Epithelial cell of prostate (primary cell): Measurements from ENCODE around the gene EN1.

Experiments
- DNase-seq: peaks from one replicate; pipeline ENCODE4 v3.0.0-alpha.2; 2011; ENCODE audit warnings: low read depth, low spot score
- H3K27ac ChIP-seq: fragments of 450-650 bp; 2 replicates; pipeline ENCODE4 v1.5.1; 2017; ENCODE audit warnings: mild to moderate bottlenecking

Gene EN1

DNA sequence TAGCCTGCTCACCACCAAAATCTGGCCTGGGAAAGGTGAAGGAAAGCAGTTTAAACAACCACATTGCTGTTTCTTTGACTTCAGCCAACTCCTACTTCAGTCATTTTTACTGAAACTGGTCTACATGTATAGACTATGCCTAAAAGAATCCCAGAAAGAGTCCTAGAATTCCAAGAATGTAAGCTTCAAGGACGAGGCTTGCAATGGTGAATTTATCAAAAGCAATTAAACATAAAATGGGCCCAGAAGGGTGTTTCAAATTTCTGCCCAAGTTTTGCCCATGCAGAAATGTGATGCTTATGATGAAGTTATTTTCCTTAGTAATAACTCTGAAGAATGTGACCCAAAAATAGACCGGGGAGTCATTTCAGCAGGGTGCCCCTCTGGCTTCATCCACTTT is 16.6 kb downstream of the EN1 start:
- no peak for DNase-seq
- no peak overlapping the region for H3K27ac ChIP-seq

DNA sequence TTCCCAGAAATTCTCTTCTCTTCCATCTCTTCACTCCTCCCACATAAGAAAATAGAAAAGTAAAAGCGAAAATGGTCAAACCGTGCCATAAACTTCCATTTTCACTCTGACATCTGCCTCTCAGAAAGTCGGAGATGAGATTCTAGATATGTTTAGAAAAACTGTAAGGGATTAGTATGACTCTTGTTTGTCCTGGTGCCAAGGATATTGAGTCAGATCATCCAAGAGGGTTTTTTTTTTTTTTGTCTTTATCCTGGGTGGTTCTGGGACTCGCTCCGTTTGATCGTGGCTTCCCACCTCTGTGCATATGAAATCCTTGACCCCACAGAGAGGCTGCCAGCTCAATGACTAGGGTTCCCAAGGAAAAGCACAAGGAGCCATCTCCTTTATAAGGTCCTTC is 17.3 kb downstream of the EN1 start:
- H3K27ac ChIP-seq = no peak overlapping the region
- no peak for DNase-seq

DNA sequence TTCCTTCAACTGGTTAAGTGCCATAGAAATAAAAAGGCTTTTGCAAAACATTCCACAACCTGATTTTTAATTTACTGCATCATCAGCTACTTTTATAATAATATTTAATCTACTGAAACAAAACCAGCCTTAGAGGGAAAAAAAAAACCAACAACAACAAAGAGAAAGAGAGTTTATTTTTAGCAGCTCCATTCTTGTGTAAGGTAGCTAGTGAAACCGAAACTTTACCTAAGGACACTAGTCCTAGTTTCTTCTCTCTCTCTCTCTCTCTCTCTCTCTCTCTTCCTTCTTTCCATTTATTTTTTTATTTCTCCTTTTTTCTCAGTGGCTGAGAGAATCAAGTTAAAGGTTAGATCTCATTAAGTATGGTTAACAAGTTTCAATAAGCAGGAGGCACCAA is 21.4 kb downstream of the EN1 start:
- no peak for DNase-seq
- H3K27ac ChIP-seq = no peak overlapping the region

DNA sequence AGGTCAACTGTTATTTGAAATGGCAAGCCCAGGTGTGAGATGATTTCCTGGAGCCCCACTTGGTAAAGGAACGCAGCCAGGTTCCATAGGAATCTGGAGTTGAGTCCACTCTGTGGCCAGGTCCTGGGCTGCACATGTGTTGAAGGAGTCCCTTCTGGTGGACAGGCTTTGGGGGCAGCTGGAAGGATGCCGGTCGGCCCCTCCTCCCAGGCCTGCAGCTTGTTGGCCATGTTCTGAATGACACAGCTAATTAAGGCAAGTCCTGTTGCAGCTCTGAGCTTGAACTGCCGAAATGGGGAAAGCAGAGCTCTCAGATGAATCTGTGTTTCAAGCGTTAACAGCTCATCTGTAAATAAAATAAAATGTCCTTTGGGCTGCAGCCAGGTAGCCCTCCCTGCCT is 23.8 kb downstream of the EN1 start:
- H3K27ac ChIP-seq = no peak overlapping the region
- no peak for DNase-seq

DNA sequence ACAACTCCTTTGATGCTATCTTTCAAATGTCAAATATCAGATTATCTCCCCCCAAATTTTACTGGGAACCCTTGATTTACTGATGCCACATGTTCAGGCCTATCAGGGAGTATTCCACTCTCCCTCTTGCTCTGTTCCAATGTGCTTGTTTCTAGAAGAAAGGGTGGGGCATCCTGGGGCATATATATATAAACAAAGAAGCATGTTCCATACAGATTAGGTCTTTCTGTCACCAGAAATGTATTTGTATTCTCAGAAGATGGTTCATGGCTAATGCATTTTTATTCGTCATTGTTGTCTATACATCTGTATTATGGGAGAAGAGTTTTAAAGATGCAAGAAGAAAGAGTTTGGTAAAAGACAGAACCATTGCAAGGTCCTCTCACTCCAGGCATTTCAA is 24.9 kb downstream of the EN1 start:
- no peak overlapping the region for H3K27ac ChIP-seq

DNA sequence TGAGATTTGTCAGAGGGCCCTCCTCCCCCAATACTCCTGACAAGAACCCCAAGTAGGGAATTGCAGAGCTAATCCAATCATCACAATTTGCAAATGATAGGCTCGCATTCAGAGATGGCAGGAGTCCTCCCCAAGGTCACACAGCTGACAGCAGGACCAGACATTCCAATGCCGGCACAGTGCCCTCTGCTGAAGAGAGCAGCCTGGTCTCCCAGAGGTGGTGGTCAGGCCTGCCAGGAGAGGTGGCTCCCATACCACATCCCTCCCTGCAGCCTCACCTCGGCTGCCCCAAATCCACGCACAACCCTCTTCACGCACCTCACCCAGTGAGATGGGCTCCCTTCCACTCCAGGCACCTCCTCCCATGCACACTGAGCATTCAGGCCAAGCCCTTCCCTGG is 25.4 kb downstream of the EN1 start:
- H3K27ac ChIP-seq = no peak overlapping the region
- no peak for DNase-seq

More for the DNA sequence above, 24.9 kb downstream of the EN1 start:
- no peak for DNase-seq

DNA sequence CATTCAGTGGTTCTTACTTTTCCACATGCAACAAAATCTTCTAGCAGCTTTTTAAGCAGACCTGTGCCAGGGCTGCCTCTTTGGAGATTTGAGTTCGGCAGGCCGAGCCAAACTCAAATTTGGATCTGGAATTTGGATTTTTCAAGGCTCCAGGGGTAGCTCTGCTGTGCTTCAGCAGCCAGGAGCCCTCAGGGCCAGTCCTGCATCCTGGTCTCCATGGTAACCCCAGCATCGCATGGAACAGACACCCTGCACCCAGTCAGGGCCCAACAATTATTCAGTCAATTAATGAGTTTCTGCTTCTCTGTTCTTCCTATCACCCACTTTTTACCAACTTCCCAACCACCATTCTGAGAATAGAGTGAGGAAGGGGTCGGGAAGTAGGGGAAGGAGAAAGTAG is 30.0 kb downstream of the EN1 start:
- H3K27ac ChIP-seq = no peak overlapping the region
- no peak for DNase-seq

DNA sequence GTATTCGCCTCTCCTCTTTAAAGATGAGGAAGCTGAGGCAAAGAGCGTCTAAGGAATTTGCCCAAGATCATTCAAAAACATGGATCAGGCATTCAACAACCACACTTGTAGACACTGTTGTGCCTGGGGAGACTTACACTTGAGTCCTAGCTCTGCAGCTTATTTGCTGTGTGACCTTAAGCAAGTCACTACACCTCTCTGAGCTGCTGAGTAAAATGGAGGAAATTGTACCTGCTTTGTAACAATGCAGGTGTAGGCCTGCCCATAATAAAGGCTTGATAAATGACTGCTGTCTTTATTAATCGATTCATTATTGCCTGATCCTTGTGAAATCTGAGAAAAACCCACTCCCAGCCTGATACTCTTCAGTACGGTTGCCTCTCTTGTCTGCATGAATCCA is 30.8 kb downstream of the EN1 start:
- no peak for DNase-seq
- no peak overlapping the region for H3K27ac ChIP-seq

DNA sequence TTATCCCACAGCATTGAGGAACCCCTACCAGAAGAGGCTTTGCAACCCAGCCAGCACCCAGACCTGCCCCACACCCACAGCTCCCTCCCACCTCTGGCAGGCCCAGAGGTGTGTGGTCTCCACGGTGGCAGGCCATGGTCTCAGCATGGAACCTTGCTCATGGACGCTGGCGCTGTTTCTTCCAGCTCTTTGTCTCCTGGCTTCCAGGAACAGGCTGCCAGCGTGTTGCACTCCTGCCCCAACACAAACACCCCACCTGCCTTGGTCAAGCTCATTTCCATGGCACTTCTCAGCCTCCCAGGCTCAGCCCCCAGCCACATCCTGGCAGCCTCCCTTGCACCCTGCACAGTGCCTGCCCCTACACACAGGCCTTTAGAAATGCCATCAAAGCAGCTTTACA is 31.7 kb downstream of the EN1 start:
- H3K27ac ChIP-seq = no peak overlapping the region
- no peak for DNase-seq

DNA sequence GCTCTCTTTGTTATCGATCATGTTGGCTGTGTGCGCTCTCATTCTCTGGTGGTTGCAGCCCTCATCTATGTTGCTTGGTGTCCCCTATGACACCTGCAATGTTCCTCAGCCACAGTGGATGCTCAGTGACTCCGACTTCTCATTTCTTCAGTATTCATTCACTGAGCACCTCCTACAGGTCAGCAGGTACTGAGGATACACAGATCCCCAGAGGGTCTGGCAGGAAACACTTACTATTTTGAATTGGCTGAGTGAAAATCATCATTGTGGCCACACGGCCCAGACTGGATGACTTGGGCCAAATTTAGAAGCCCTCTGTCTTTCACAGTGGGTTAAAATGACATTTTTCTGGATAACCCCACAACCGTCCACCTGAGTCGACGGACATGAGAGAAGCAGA is 32.1 kb downstream of the EN1 start:
- no peak overlapping the region for H3K27ac ChIP-seq
- no peak for DNase-seq

DNA sequence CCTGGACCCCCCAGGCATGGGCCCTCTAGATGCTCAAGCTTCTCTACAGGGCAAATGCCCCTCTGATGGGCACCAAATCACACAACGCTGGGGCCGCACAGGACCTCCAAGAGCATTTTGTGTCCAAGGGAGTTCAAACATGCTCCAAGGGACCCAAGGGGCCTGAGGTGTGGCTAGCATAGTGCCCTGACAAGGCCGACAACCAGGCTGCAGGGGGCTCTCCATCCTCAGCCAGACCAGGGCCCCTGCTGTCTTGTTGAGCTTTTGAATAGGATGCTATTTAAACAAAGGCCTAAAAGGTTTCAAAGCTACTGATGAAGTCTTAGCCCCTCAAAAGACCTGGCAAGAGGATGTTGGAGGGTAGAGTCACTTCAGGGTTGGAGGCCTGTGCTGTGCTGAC is 33.1 kb downstream of the EN1 start:
- DNase-seq = no peak
- H3K27ac ChIP-seq = no peak overlapping the region

DNA sequence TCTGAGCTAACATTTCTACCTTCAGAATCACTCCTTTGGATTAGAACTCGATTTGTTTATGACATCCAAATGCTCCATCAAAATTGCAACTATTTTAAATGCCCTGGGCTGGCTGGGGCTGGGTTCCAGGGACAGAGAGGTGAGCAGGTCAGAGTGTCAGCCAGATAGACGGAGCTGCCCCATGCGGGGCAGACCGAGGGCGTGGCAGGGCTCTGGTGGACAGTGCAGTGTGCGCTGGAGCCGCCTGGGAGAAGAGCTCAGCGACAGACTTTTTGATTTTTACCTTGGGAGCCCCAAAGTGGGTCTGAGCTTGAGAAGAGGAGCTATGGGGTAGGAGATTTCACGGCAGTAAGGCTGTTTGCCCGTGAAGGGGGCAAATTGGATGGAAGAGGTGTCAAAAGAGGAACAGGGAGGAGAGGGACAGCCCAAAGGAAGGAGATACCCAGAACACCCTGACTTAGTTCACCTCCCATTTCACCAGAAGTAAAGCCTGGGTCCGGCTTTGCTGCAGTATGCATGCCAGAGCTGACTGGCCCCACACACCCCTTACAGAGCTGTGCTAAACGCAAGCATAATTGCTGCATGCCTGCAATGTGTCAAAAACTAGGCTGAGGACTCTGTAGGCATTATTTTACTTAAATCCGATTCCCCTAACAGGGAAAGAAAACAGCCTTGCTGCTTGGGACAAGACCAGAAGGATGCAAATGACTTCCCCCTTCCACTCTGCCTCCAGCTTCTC is 33.7 kb downstream of the EN1 start:
- no peak for DNase-seq
- no peak overlapping the region for H3K27ac ChIP-seq

DNA sequence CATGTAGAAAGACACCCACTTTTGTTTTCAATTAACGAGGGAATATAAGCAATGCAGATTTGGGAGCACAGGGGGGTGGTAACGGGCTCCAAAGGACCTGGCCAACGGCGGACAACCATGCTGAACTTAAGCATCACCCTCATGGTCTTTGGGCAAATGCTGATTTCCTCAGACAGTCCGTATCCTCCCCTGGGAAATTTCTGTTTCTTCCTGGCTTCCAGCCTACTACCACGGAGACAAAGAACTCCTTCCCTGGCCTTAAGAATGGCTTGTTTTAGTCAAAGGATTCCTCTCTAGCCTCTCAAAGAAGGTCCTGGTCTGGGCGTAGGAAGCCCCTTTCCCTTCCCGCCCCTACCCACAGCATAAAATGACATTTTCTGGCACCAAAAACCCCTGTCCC is 34.3 kb downstream of the EN1 start:
- no peak overlapping the region for H3K27ac ChIP-seq
- DNase-seq = no peak

DNA sequence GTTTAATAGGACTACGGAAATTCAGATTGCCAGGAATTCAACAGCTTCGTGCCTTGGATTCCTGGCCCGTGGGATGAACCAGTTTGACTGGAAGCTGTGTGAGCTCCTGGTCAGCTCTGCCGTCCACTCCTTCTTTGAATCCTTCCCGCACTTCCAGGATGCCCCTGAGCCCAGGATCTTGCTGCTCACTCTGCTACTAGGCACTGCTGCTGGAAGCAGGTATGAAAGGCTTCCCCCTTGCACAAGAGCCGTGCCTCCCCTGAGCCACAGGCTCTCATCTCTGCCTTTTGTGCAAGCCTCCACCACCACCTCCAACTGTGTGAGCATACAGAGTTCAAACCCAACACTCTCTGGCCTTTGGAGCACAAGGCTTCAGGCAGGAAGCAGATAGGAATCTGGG is 34.9 kb downstream of the EN1 start:
- no peak overlapping the region for H3K27ac ChIP-seq
- no peak for DNase-seq

DNA sequence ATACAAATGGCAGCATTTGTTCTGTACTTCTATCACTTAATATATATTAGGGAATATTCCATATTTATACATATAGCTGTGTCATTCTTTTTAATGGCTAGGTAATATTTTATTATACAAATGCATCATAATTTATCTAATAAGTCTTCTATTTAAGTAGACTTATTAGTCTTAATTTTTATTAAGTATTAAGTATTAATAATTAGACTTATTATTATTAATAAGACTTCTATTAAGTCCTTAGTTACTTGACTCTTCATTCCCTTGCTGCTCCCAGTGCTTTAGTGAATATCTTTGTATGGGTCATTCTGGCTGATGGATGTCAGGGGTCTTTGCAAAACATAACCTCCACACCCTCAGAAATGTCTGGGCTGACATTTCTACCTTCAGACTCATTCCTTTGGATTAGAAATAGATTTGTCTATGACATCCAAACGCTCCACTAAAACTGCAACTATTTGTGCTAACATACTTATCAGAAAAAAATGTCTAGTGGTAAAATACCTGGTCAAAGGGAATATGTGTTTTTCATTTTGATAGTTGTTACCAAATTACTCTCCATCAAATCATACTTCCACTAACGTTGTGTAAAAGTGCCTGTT is 35.8 kb downstream of the EN1 start:
- no peak for DNase-seq
- no peak overlapping the region for H3K27ac ChIP-seq

DNA sequence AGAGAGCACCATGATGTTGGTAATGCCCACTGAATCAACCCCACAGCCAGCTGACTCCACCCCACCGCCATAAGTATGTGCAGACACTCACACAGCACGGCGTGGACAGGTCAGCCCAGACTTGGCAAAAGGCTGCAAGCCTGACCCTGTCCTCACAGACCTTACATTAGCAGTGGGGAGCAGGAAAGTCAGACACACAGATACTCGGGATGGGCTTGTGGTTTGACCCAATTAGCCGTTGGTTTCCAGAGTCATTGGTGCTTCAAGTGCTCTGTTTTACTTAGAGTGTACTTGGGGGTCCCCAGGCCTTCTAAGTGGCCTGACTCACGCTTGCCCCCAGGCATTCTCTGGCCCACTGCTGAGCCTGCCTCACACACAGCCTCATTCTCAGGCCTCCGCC is 36.7 kb downstream of the EN1 start:
- H3K27ac ChIP-seq = no peak overlapping the region
- DNase-seq = no peak

DNA sequence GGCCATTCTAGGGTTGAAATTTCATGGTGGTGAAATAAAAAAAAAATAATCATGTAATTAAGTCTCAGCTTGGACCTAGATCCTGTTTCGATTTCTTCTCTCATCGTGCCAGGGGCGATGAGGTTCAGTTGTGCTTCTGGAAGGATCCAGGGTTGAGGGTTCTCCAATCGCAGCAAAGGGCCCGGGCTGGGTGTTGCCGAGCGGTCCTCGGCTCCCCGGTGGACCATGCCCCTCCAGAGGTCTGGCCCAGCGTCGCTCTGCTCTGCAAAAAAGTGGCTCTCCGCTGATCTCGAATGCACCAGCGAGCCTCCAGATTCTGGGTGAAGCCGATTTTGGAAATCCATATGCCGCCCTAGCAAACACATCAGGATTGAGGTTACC is 39.0 kb downstream of the EN1 start:
- no peak overlapping the region for H3K27ac ChIP-seq
- no peak for DNase-seq

DNA sequence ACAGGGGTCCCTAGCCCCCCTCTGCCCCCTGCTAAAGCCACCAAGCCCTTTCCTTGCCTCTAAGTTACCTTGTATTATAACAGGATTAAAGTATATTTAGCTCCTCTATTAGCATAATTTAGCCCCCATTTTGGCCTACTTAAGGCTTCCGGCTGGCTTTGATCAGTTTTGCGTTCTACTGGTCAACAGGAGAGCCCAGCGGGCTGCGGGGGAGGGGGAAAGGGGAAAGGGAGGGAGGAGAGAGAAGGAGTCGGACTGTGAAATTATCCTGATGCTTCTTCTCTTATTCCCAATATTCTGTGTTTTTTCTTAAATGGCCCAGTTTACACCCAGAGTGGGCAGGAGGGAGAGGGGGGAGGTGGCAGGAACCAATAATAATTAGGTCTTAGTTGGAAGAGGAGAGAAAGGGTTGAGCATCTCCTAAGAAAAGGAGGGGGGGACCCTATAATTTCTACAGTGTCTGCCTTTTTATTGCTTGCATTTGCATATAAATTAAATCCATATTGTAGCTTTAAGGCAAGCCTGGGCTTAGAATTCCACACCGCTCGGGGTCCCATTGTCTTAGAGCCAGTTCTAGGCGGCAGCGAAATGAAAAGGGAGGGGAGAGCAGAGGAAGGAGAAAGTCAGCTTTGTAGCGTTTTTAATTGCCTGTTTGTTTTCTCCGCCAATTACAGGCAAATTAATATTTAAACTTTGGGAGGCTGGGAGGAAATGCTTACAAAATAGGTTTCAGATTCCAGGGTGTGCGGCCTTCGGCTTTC is 39.6 kb downstream of the EN1 start:
- DNase-seq = no peak
- no peak overlapping the region for H3K27ac ChIP-seq

DNA sequence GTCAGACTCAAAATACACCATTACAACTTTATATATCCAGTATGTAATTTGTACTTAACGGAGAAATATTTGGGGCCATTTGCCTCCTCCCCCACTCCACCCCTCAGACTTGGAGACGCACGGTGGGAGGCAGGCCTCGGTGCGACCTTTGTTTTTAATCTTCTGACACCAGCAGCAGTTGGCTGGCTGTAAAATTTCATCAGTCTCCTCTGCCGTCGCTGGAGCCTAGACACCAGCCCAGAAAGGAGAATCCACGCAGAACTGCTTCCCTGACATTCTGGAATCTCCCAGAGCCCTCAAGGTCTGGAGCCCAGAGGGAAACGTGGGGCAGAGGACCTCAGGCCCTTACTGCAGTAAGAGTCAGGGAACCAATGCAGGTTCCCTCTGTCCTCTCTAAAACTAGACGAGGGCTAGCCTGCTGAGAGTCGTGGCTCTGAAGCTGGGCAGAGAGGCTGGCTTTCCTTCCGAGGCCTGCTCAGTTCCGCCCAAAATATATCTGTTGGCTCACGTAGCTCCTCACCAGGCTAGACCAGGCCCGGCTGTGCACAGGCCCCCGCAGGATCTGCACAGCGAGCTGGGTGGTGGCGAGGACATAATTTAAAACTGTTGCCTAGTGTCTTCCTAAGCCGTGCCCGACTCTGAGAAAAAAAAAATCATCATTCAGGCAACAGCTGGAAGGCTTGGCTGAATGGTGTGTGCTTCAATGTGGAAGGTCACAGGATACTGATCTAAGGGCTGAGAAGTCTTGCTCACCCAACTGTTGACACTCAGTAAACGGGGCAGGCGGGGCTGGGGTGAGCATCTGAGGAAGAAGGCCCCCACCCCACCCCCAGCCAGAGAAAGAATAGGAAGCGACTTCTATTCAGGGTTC is 40.4 kb downstream of the EN1 start:
- H3K27ac ChIP-seq = no peak overlapping the region
- no peak for DNase-seq

DNA sequence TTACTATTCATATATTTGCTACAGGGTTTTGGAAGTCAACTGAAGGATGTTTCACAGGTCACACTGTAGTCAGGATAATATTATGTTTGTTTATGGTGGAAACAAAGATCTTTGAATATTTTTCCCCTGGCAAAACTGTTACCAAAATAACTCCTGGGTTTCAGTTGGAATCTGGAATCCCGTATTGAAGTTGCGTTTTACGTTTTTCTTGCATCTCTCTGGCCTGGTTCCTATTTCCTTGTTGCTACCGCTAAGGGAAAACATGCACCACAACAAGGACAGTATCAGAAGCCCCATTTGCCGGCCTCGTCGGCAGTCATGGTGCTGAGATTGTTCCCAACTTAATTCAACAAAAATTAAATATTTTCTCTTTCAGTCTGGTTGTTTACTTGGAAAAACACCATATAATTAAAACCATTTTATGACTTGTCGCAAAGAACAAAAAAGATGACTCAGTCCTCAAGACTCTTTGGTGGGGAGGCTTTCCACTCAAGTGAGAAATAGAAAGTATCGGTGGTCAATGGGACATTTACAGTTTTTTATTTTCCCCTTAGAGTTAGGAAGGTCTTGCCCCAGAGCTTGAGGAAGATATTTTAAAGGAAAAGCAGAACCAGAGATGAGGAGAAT is 42.3 kb downstream of the EN1 start:
- no peak for DNase-seq
- no peak overlapping the region for H3K27ac ChIP-seq
